IMR-90 (cell line): ENCODE measurements around the gene MOB3A. TPM values are rescaled to one million over a fixed set of nuclear protein-coding genes. Genes with fewer than 3 reads are reported as not detected.
A peak's percentile ranks its signal among the peaks of the same experiment; 100 is the strongest.

Experiments used
- ATAC-seq: fragments of 200-7000 bp; cut with Tn5 transposase; 2 replicates; pipeline ENCODE4 v1.9.1; 2020; ENCODE audit warnings: low read depth, mild to moderate bottlenecking, moderate library complexity
- BruUV-seq: library from RNA; stranded (reverse); fragments of 400-500 nt; replicated peaks from 2 replicates; lab custom pipeline; 2021; lab: Mats Ljungman, UMichigan
- CTCF ChIA-PET: fragments of 300-600 bp; formaldehyde crosslinking; extraction: SDS; loops from one replicate; lab custom pipeline; 2021; ENCODE audit warnings: antibody characterized with exemption; lab: Yijun Ruan, JAX
- POLR2A ChIA-PET: fragments of 300-600 bp; sonication (Branson Sonifier 250); formaldehyde crosslinking; loops from one replicate; lab custom pipeline; 2022; ENCODE audit warnings: antibody characterized with exemption; ENCODE audit not compliant: unreplicated experiment; lab: Charles Lee
- DNase-seq: peaks from one replicate; pipeline ENCODE4 v3.0.0; 2013
- H2AFZ ChIP-seq: replicated peaks from 2 replicates; pipeline ENCODE3; 2013; ENCODE audit warnings: low read length, mild to moderate bottlenecking; ENCODE audit not compliant: poor library complexity
- H2AK5ac ChIP-seq: 2 replicates; pipeline ENCODE4 v1.6.1; 2013; ENCODE audit warnings: low read depth, low read length, inconsistent platforms
- H2AK9ac ChIP-seq: replicated peaks from 2 replicates; pipeline ENCODE3; 2013; ENCODE audit warnings: mild to moderate bottlenecking, low read depth, low read length, moderate library complexity; ENCODE audit not compliant: poor library complexity
- H2BK120ac ChIP-seq: 2 replicates; pipeline ENCODE4 v1.6.1; 2013; ENCODE audit warnings: low read depth, low read length, inconsistent platforms
- H2BK15ac ChIP-seq: 3 replicates; pipeline ENCODE4 v1.6.1; 2013; ENCODE audit warnings: low read depth, low read length, inconsistent platforms
- H2BK20ac ChIP-seq: 2 replicates; pipeline ENCODE4 v1.6.1; 2013; ENCODE audit warnings: low read depth, mild to moderate bottlenecking, inconsistent platforms, low read length, moderate library complexity
- H2BK5ac ChIP-seq: 2 replicates; pipeline ENCODE4 v1.6.1; 2013; ENCODE audit warnings: mild to moderate bottlenecking, low read depth, low read length, inconsistent platforms; ENCODE audit not compliant: poor library complexity, severe bottlenecking
- H3K14ac ChIP-seq: replicated peaks from 2 replicates; pipeline ENCODE4 v1.6.1; 2013; ENCODE audit warnings: low read depth, low read length, inconsistent platforms
- H3K18ac ChIP-seq: 2 replicates; pipeline ENCODE4 v1.6.1; 2013; ENCODE audit warnings: low read depth, low read length, control low read depth
- H3K23ac ChIP-seq: 2 replicates; pipeline ENCODE4 v1.6.1; 2013; ENCODE audit warnings: low read depth, low read length, inconsistent platforms
- H3K27ac ChIP-seq: 2 replicates; pipeline ENCODE4 v1.5.1; 2013; ENCODE audit warnings: mild to moderate bottlenecking, control low read depth, low read length; ENCODE audit not compliant: insufficient read depth
- H3K27me3 ChIP-seq: 2 replicates; pipeline ENCODE4 v1.6.1; 2013; ENCODE audit warnings: low read length; ENCODE audit not compliant: control insufficient read depth, insufficient read depth
- H3K36me3 ChIP-seq: 2 replicates; pipeline ENCODE4 v1.6.1; 2013; ENCODE audit warnings: low read length, mixed read lengths; ENCODE audit not compliant: control insufficient read depth, insufficient read depth
- H3K4ac ChIP-seq: 2 replicates; pipeline ENCODE4 v1.6.1; 2013; ENCODE audit warnings: low read depth, low read length, inconsistent platforms
- H3K4me1 ChIP-seq: 2 replicates; pipeline ENCODE4 v1.6.1; 2013; ENCODE audit warnings: low read length, mixed read lengths; ENCODE audit not compliant: control insufficient read depth, insufficient read depth
- H3K4me2 ChIP-seq: 2 replicates; pipeline ENCODE4 v1.6.1; 2013; ENCODE audit warnings: low read depth, mild to moderate bottlenecking, control low read depth, low read length, moderate library complexity
- H3K4me3 ChIP-seq: 2 replicates; pipeline ENCODE4 v1.5.1; 2013; ENCODE audit warnings: low read depth, mild to moderate bottlenecking, control low read depth, low read length, moderate library complexity; ENCODE audit not compliant: insufficient read depth
- H3K56ac ChIP-seq: 2 replicates; pipeline ENCODE4 v1.6.1; 2013; ENCODE audit warnings: low read length, inconsistent platforms; ENCODE audit not compliant: insufficient read depth; ENCODE audit errors: extremely low read depth
- H3K79me1 ChIP-seq, 2 experiments: 2 replicates each; pipeline ENCODE4 v1.6.1; 2013; ENCODE audit warnings: low read length in 2 of 2, inconsistent platforms in 1 of 2, low read depth in 1 of 2
- H3K9ac ChIP-seq: 2 replicates; pipeline ENCODE4 v1.6.1; 2013; ENCODE audit warnings: low read depth, low read length, control low read depth
- H3K9me1 ChIP-seq: 2 replicates; pipeline ENCODE4 v1.6.1; 2013; ENCODE audit warnings: low read length, inconsistent platforms; ENCODE audit not compliant: insufficient read depth
- H3K9me3 ChIP-seq: 2 replicates; pipeline ENCODE4 v1.6.1; 2013; ENCODE audit warnings: low read length; ENCODE audit not compliant: control insufficient read depth, insufficient read depth
- H4K20me1 ChIP-seq: 2 replicates; pipeline ENCODE4 v1.6.1; 2013; ENCODE audit warnings: low read length, inconsistent platforms; ENCODE audit not compliant: insufficient read depth
- H4K5ac ChIP-seq: 2 replicates; pipeline ENCODE4 v1.6.1; 2013; ENCODE audit warnings: mild to moderate bottlenecking, low read depth, low read length, control low read depth
- H4K8ac ChIP-seq, 2 experiments: 2 replicates each; pipeline ENCODE4 v1.6.1; 2013; ENCODE audit warnings: low read depth in 2 of 2, low read length in 2 of 2, control low read depth in 1 of 2, inconsistent platforms in 1 of 2
- H4K91ac ChIP-seq: 2 replicates; pipeline ENCODE4 v1.6.1; 2013; ENCODE audit warnings: low read depth, low read length, inconsistent platforms; ENCODE audit not compliant: insufficient read depth
- BHLHE40 ChIP-seq: fragments of 150-350 bp; IDR thresholded peaks from 2 replicates; pipeline ENCODE4 v1.6.1; 2016; ENCODE audit warnings: mild to moderate bottlenecking, low read depth, low read length
- CEBPB ChIP-seq: IDR thresholded peaks from 2 replicates; pipeline ENCODE4 v1.6.1; 2012; ENCODE audit warnings: low read depth, low read length, improper control_type of control experiment
- CHD1 ChIP-seq: IDR thresholded peaks from 2 replicates; pipeline ENCODE4 v1.6.1; 2012; ENCODE audit warnings: low read depth, low read length, improper control_type of control experiment
- CTCF ChIP-seq: conservative IDR thresholded peaks from 2 replicates; pipeline ENCODE4 v1.5.1; 2012; ENCODE audit warnings: mild to moderate bottlenecking, low read depth, low read length, improper control_type of control experiment
- ELK1 ChIP-seq: fragments of 150-350 bp; IDR thresholded peaks from 2 replicates; pipeline ENCODE4 v1.6.1; 2016; ENCODE audit warnings: low read depth, mild to moderate bottlenecking, low read length, moderate library complexity, borderline replicate concordance
- FOS ChIP-seq: fragments of 150-350 bp; IDR thresholded peaks from 2 replicates; pipeline ENCODE4 v1.6.1; 2016; ENCODE audit warnings: low read depth, low read length
- MAFK ChIP-seq: IDR thresholded peaks from 2 replicates; pipeline ENCODE4 v1.6.1; 2012; ENCODE audit warnings: low read depth, low read length, improper control_type of control experiment
- MAZ ChIP-seq: IDR thresholded peaks from 2 replicates; pipeline ENCODE4 v1.6.1; 2012; ENCODE audit warnings: low read depth, mild to moderate bottlenecking, low read length, improper control_type of control experiment, moderate library complexity, borderline replicate concordance
- MXI1 ChIP-seq: IDR thresholded peaks from 2 replicates; pipeline ENCODE4 v1.6.1; 2012; ENCODE audit warnings: low read depth, mild to moderate bottlenecking, low read length, moderate library complexity, borderline replicate concordance
- NFE2L2 ChIP-seq: fragments of 150-350 bp; IDR thresholded peaks from 2 replicates; pipeline ENCODE4 v1.6.1; 2016; ENCODE audit warnings: low read depth, mild to moderate bottlenecking, low read length
- POLR2A ChIP-seq: IDR thresholded peaks from 2 replicates; pipeline ENCODE4 v1.6.1; 2012; ENCODE audit warnings: mild to moderate bottlenecking, low read depth, low read length
- RAD21 ChIP-seq: IDR thresholded peaks from 2 replicates; pipeline ENCODE4 v1.6.1; 2012; ENCODE audit warnings: low read length, improper control_type of control experiment
- RFX5 ChIP-seq: IDR thresholded peaks from 2 replicates; pipeline ENCODE4 v1.8.0; 2012; ENCODE audit warnings: low read depth, mild to moderate bottlenecking, low read length, moderate library complexity
- SMC3 ChIP-seq: fragments of 150-350 bp; IDR thresholded peaks from 2 replicates; pipeline ENCODE4 v1.6.1; 2016; ENCODE audit warnings: low read depth, mild to moderate bottlenecking, antibody characterized with exemption, low read length, moderate library complexity
- USF2 ChIP-seq: fragments of 150-350 bp; IDR thresholded peaks from 2 replicates; pipeline ENCODE4 v1.6.1; 2017; ENCODE audit warnings: mild to moderate bottlenecking, antibody characterized with exemption, low read length, low read depth
- WGBS, 2 experiments: methylation state at CpG; one replicate each; pipeline versions ENCODE4 v1.1.5 to v1.1.7; 2013; ENCODE audit warnings: missing lambda C conversion rate in 2 of 2; ENCODE audit not compliant: insufficient read length in 1 of 2; ENCODE audit errors: extremely low coverage in 2 of 2; 5-methylcytosine and 5-hydroxymethylcytosine counted together
- dilution Hi-C: fragments of 300-500 bp; cut with HindIII; formaldehyde crosslinking; loops from one replicate; pipeline ENCODE4 v1.14.3; 2018; ENCODE audit warnings: low sequenced_read_pairs; ENCODE audit not compliant: unreplicated experiment
- in situ Hi-C: fragments of 300-500 bp; cut with MboI; formaldehyde crosslinking; loops from 3 replicates; pipeline ENCODE4 v1.14.3; 2019; ENCODE audit warnings: low sequenced_read_pairs, inconsistent platforms, mixed read lengths
- intact Hi-C: fragments of 100-400 bp; cut with micrococcal nuclease; formaldehyde crosslinking; loops from 2 replicates; pipeline ENCODE4 v1.10.0; 2022
- polyA plus RNA-seq, 3 experiments: library from polyadenylated mRNA; depleted of rRNA; stranded (reverse); fragments of >200 nt; gene quantifications; 2 replicates each; pipeline ENCODE4 v1.2.3, GENCODE V29; 2012; ENCODE audit warnings: low replicate concordance in 1 of 3
- total RNA-seq: library from RNA; depleted of rRNA; stranded (reverse); fragments of >200 nt; gene quantifications from 2 replicates; pipeline ENCODE4 v1.2.3, GENCODE V29; 2012

Gene MOB3A
- total and polyA plus RNA-seq, 2 of the 4 experiments (the other 2 are of a cell fraction), result 9.3 to 26.5 TPM

DNA sequence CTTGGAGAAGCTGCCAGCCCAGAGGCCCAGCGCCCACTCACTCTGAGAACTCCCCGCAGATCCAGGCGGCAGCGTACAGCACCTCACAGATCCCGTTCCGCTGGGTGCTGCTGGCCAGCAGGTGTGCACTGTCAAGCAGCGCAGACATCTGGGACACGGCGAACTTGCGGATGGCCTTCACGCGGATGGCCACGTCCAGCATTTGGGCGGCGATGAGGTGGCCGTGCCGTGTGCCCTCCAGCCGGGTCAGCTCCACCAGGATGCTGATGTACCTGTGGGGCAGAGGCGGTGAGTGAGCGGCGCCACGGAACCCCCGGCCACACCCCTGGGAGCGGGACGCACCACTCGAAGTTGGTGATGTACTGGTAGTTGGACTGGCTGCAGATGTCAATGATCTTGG lies 24.7 kb upstream of the MOB3A start:
- Histone ChIP-seq H4K20me1 (peaks cover 40% of the 10 kb centered on the region), H3K27me3 (no peaks in the 10 kb centered on the region), H4K8ac (no peak overlapping the region), H3K4me1 (no peaks in the 10 kb centered on the region), H2BK20ac (no peak overlapping the region), H3K14ac (no peak overlapping the region), H2BK5ac (no peak overlapping the region), H3K79me1 (peaks cover 3 to 45% of the 10 kb centered on the region in 2 experiments; a peak in 3 of 4 replicates), H3K4ac (no peak overlapping the region), H3K27ac (no peak overlapping the region), H2AFZ (peak overlapping the region; percentile 43), H3K9me1 (peaks cover 7% of the 10 kb centered on the region; the same call in 1 of the 2 replicates), H3K4me2 (no peak overlapping the region), H3K9ac (no peak overlapping the region), H4K91ac (no peak overlapping the region), H2AK9ac (no peak overlapping the region), H3K18ac (no peak overlapping the region), H3K9me3 (no peaks in the 10 kb centered on the region), H4K5ac (no peak overlapping the region), H3K4me3 (no peak overlapping the region), H2BK120ac (no peak overlapping the region), H3K23ac (no peak overlapping the region), H3K56ac (no peak overlapping the region), H2AK5ac (no peak overlapping the region), H3K36me3 (peaks cover 82% of the 10 kb centered on the region), H2BK15ac (no peak overlapping the region)
- TF ChIP-seq CHD1 (no peak), BHLHE40 (no peak), POLR2A (no peak), CTCF (no peak), RAD21 (no peak), CEBPB (no peak), FOS (no peak), SMC3 (no peak), RFX5 (no peak), NFE2L2 (no peak), MXI1 (no peak), MAZ (no peak), MAFK (no peak), ELK1 (no peak), USF2 (no peak)
- DNase-seq (no peak), ATAC-seq (no peak)
- 97% methylated on average over 21 of the region's 26 CpGs; no CpG with 5 or more reads in 1 of the 2 experiments for WGBS, 2 experiments
- intact Hi-C loops, result no loop called here
- in situ Hi-C loops, result no loop called here
- dilution Hi-C loops, result no loop called here
- BruUV-seq, result no TSS peak
- CTCF ChIA-PET, result no interaction called here
- POLR2A ChIA-PET, result no interaction called here
